Peyer's patch (tissue), 4 donors: ENCODE measurements around the gene ARSG. TPM values are rescaled to one million over a fixed set of nuclear protein-coding genes. Genes with fewer than 3 reads are reported as not detected.
"Not testable (repeated sequence)": the region's sequence is repeated elsewhere in the genome, so short reads cannot be mapped to it uniquely, and the experiment has no call there.

Experiments
- DNase-seq, 3 donors: peaks; one replicate each; pipeline ENCODE4 v3.0.0-alpha.2; 2017 to 2019
- H3K27ac ChIP-seq, 4 donors: fragments of 200-600 bp; sonication (generic); one replicate each; pipeline ENCODE4 v1.5.1; 2016 to 2019
- H3K27me3 ChIP-seq, 2 donors: fragments of 200-600 bp; sonication (generic); one replicate each; pipeline ENCODE4 v1.5.1; 2019
- H3K36me3 ChIP-seq, 3 donors: fragments of 200-600 bp; sonication (generic); one replicate each; pipeline ENCODE4 v1.5.1; 2016 to 2019
- H3K4me1 ChIP-seq, 4 donors: fragments of 200-600 bp; sonication (generic); one replicate each; pipeline ENCODE4 v1.5.1; 2016 to 2019
- H3K4me3 ChIP-seq, 4 donors: fragments of 200-600 bp; sonication (generic); 1 replicate in 3 of 4; 2 replicates in 1 of 4; pipeline ENCODE4 v1.5.1; 2016 to 2019; ENCODE audit warnings: mild to moderate bottlenecking in 1 of 4
- H3K9me3 ChIP-seq, 4 donors: fragments of 200-600 bp; sonication (generic); one replicate each; pipeline ENCODE4 v1.5.1; 2016 to 2019; ENCODE audit warnings: mild to moderate bottlenecking in 1 of 4
- CTCF ChIP-seq, 6 experiments: fragments of 450-650 bp in 4 of 6; fragments of 200-600 bp in 2 of 6; sonication (generic) in 1 of 6; IDR thresholded peaks; one replicate each; pipeline ENCODE4 v1.5.1; 2017 to 2019; ENCODE audit warnings: antibody characterized with exemption in 6 of 6, mild to moderate bottlenecking in 3 of 6, moderate library complexity in 1 of 6
- POLR2A ChIP-seq, 2 donors: fragments of 450-650 bp; IDR thresholded peaks; one replicate each; pipeline ENCODE4 v1.5.1; 2017; ENCODE audit warnings: antibody characterized with exemption in 2 of 2, mild to moderate bottlenecking in 2 of 2, moderate library complexity in 2 of 2
- total RNA-seq, 4 donors: library from RNA; depleted of rRNA; stranded (reverse); fragments of >200 nt; gene quantifications; one replicate each; pipeline ENCODE4 v1.1.0, GENCODE V29; 2016

The ARSG gene
- total RNA-seq, 4 donors from 2014 or later: 0.70 to 29.7 (median 2.0) TPM

- Histone ChIP-seq H3K36me3 (peaks cover 0 to 11% (median 0%) of the 10 kb centered on the region in 3 donors), H3K27ac (peak overlapping the region in 2 of 4 donors; percentile 71 to 80), H3K9me3 (no peaks in the 10 kb centered on the region), H3K4me1 (peaks cover 0 to 10% (median 3%) of the 10 kb centered on the region in 4 donors), H3K4me3 (no peak overlapping the region), H3K27me3 (no peaks in the 10 kb centered on the region)
- no peak for DNase-seq
- TF ChIP-seq CTCF (IDR thresholded peaks at IDR 0.05): no peak
- TF ChIP-seq POLR2A (IDR thresholded peaks at IDR 0.05): no peak
Observed at GRCh38 chr17:68257934-68258333, 33.4 kb upstream of the ARSG start.

- H3K4me1 ChIP-seq: peaks cover 0 to 10% (median 3%) of the 10 kb centered on the region in 4 donors
- H3K27ac ChIP-seq: peak overlapping the region; percentile 44 to 80 (median 69)
- H3K9me3 ChIP-seq, H3K27me3 ChIP-seq: not testable (repeated sequence)
- peak overlapping the region in 1 of 4 donors; percentile 16 for H3K4me3 ChIP-seq
- H3K36me3 ChIP-seq: peaks cover 0 to 11% (median 0%) of the 10 kb centered on the region in 3 donors
- peak; percentile 73 to 83 (median 80) for DNase-seq
Observed at GRCh38 chr17:68258890-68259647, 32.2 kb upstream of the ARSG start.

GRCh38 chr17:68259648-68259951 lies 31.7 kb upstream of the ARSG start:
- H3K36me3 ChIP-seq: peaks cover 0 to 11% (median 0%) of the 10 kb centered on the region in 3 donors
- H3K27me3 ChIP-seq, DNase-seq, H3K4me3 ChIP-seq, H3K9me3 ChIP-seq: not testable (repeated sequence)
- H3K27ac ChIP-seq: peak overlapping the region in 3 of 4 donors; percentile 44 to 80 (median 67)
- H3K4me1 ChIP-seq: peaks cover 0 to 10% (median 3%) of the 10 kb centered on the region in 4 donors

- no peak overlapping the region for H3K4me3 ChIP-seq
- DNase-seq: no peak
- peaks cover 0 to 10% (median 3%) of the 10 kb centered on the region in 4 donors for H3K4me1 ChIP-seq
- H3K27ac ChIP-seq: peak overlapping the region in 2 of 4 donors; percentile 44 to 80
- no peaks in the 10 kb centered on the region for H3K9me3 ChIP-seq
- H3K36me3 ChIP-seq: peaks cover 0 to 11% (median 0%) of the 10 kb centered on the region in 3 donors
- TF ChIP-seq POLR2A (IDR thresholded peaks at IDR 0.05) (no peak), CTCF (IDR thresholded peaks at IDR 0.05) (no peak)
- no peaks in the 10 kb centered on the region for H3K27me3 ChIP-seq
Observed at GRCh38 chr17:68260051-68260762, 31.1 kb upstream of the ARSG start.

- not testable (repeated sequence) for H3K36me3 ChIP-seq, H3K27me3 ChIP-seq, DNase-seq, H3K4me3 ChIP-seq, H3K27ac ChIP-seq, H3K9me3 ChIP-seq, H3K4me1 ChIP-seq
Observed at GRCh38 chr17:68262467-68262866, 28.8 kb upstream of the ARSG start.

GRCh38 chr17:68263101-68263681 lies 28.1 kb upstream of the ARSG start:
- not testable (repeated sequence) for H3K36me3 ChIP-seq, DNase-seq, H3K9me3 ChIP-seq, H3K27ac ChIP-seq, H3K27me3 ChIP-seq, H3K4me1 ChIP-seq, H3K4me3 ChIP-seq
- peak; percentile 25 to 66 (median 44) for TF ChIP-seq CTCF (IDR thresholded peaks at IDR 0.05)

GRCh38 chr17:68265833-68266232 lies 25.5 kb upstream of the ARSG start:
- H3K27ac ChIP-seq, H3K9me3 ChIP-seq, DNase-seq, H3K27me3 ChIP-seq, H3K4me1 ChIP-seq, H3K36me3 ChIP-seq, H3K4me3 ChIP-seq: not testable (repeated sequence)
